H9 (cell line): ENCODE measurements around the gene MAP4K1. TPM values are rescaled to one million over a fixed set of nuclear protein-coding genes. Genes with fewer than 3 reads are reported as not detected.

Experiments used
- DNase-seq: peaks from one replicate; pipeline ENCODE4 v3.0.0-alpha.2; 2017
- H2AFZ ChIP-seq: one replicate; pipeline ENCODE4 v1.6.1; 2013; ENCODE audit warnings: mild to moderate bottlenecking, low read length, control low read depth, moderate library complexity
- H2AK5ac ChIP-seq: 2 replicates; pipeline ENCODE4 v1.6.1; 2013; ENCODE audit warnings: low read length, control low read depth, mixed read lengths; ENCODE audit not compliant: insufficient read length
- H2BK120ac ChIP-seq: one replicate; pipeline ENCODE4 v1.6.1; 2013; ENCODE audit warnings: low read depth, mild to moderate bottlenecking, low read length, control low read depth, inconsistent platforms; ENCODE audit not compliant: poor library complexity, severe bottlenecking
- H2BK12ac ChIP-seq: 2 replicates; pipeline ENCODE4 v1.6.1; 2013; ENCODE audit warnings: low read length, control low read depth, mixed read lengths, low read depth; ENCODE audit not compliant: insufficient read length
- H2BK15ac ChIP-seq: 2 replicates; pipeline ENCODE4 v1.6.1; 2013; ENCODE audit warnings: low read depth, low read length, control low read depth
- H2BK20ac ChIP-seq: one replicate; pipeline ENCODE4 v1.6.1; 2013; ENCODE audit warnings: low read depth, mild to moderate bottlenecking, low read length, control low read depth, inconsistent platforms; ENCODE audit not compliant: poor library complexity, severe bottlenecking
- H2BK5ac ChIP-seq: 2 replicates; pipeline ENCODE4 v1.6.1; 2013; ENCODE audit warnings: low read length, control low read depth, mixed read lengths; ENCODE audit not compliant: insufficient read length
- H3K14ac ChIP-seq: 2 replicates; pipeline ENCODE4 v1.6.1; 2013; ENCODE audit warnings: low read length, control low read depth; ENCODE audit not compliant: insufficient read depth
- H3K18ac ChIP-seq: 2 replicates; pipeline ENCODE4 v1.6.1; 2013; ENCODE audit warnings: low read depth, mild to moderate bottlenecking, mixed read lengths, low read length, control low read depth; ENCODE audit not compliant: insufficient read length
- H3K23ac ChIP-seq: 2 replicates; pipeline ENCODE4 v1.6.1; 2013; ENCODE audit warnings: low read length, control low read depth, mixed read lengths, low read depth; ENCODE audit not compliant: insufficient read length
- H3K23me2 ChIP-seq: 2 replicates; pipeline ENCODE4 v1.6.1; 2013; ENCODE audit warnings: low read depth, mild to moderate bottlenecking, mixed read lengths, low read length, control low read depth; ENCODE audit not compliant: insufficient read length, poor library complexity, severe bottlenecking
- H3K27ac ChIP-seq: 2 replicates; pipeline ENCODE4 v1.5.1; 2013; ENCODE audit warnings: low read length, control low read depth, mixed read lengths, low read depth; ENCODE audit not compliant: insufficient read length
- H3K27me3 ChIP-seq: 2 replicates; pipeline ENCODE4 v1.6.1; 2013; ENCODE audit warnings: low read length, control low read depth, inconsistent platforms; ENCODE audit not compliant: insufficient read depth
- H3K4ac ChIP-seq: 2 replicates; pipeline ENCODE4 v1.6.1; 2013; ENCODE audit warnings: low read depth, mild to moderate bottlenecking, control low read depth, inconsistent platforms, low read length, moderate library complexity
- H3K4me1 ChIP-seq: 2 replicates; pipeline ENCODE4 v1.6.1; 2013; ENCODE audit warnings: low read length, control low read depth, inconsistent platforms; ENCODE audit not compliant: insufficient read depth
- H3K4me2 ChIP-seq: 2 replicates; pipeline ENCODE4 v1.6.1; 2013; ENCODE audit warnings: low read length, control low read depth, mixed read lengths; ENCODE audit not compliant: insufficient read length, insufficient read depth
- H3K56ac ChIP-seq: 2 replicates; pipeline ENCODE4 v1.6.1; 2013; ENCODE audit warnings: low read depth, mild to moderate bottlenecking, mixed read lengths, low read length, control low read depth; ENCODE audit not compliant: insufficient read length
- H3K79me1 ChIP-seq: 2 replicates; pipeline ENCODE4 v1.6.1; 2013; ENCODE audit warnings: low read depth, mild to moderate bottlenecking, moderate library complexity, low read length, control low read depth, inconsistent platforms; ENCODE audit not compliant: insufficient read depth, poor library complexity, severe bottlenecking
- H3K79me2 ChIP-seq: 2 replicates; pipeline ENCODE4 v1.6.1; 2013; ENCODE audit warnings: low read length, control low read depth, inconsistent platforms; ENCODE audit not compliant: insufficient read depth
- H3K9ac ChIP-seq: 2 replicates; pipeline ENCODE4 v1.6.1; 2013; ENCODE audit warnings: low read length, control low read depth, mixed read lengths; ENCODE audit not compliant: insufficient read length; ENCODE audit errors: extremely low read depth
- H3K9me3 ChIP-seq: one replicate; pipeline ENCODE4 v1.6.1; 2013; ENCODE audit warnings: low read depth, low read length, inconsistent platforms; ENCODE audit not compliant: control insufficient read depth
- H3T11ph ChIP-seq: one replicate; pipeline ENCODE4 v1.6.1; 2013; ENCODE audit warnings: mild to moderate bottlenecking, low read length, control low read depth, inconsistent platforms
- H4K20me1 ChIP-seq: one replicate; pipeline ENCODE4 v1.6.1; 2013; ENCODE audit not compliant: control insufficient read depth, insufficient read length, insufficient read depth
- H4K5ac ChIP-seq: 2 replicates; pipeline ENCODE4 v1.6.1; 2013; ENCODE audit warnings: low read depth, mild to moderate bottlenecking, mixed read lengths, low read length, control low read depth; ENCODE audit not compliant: insufficient read length
- H4K8ac ChIP-seq: replicated peaks from 2 replicates; pipeline ENCODE4 v1.6.1; 2013; ENCODE audit warnings: low read length, control low read depth, mixed read lengths, low read depth; ENCODE audit not compliant: insufficient read length
- H4K91ac ChIP-seq: 2 replicates; pipeline ENCODE4 v1.6.1; 2013; ENCODE audit warnings: low read depth, mild to moderate bottlenecking, moderate library complexity, mixed read lengths, low read length, control low read depth; ENCODE audit not compliant: insufficient read length
- H3K27ac Mint-ChIP-seq, 3 experiments: 2 replicates in 2 of 3; 3 replicates in 1 of 3; pipeline ENCODE4 v1.8.0; 2020 to 2021; ENCODE audit warnings: mixed read lengths in 3 of 3, mild to moderate bottlenecking in 1 of 3, moderate library complexity in 1 of 3
- H3K27me3 Mint-ChIP-seq: 2 replicates; pipeline ENCODE4 v1.8.0; 2021; ENCODE audit warnings: low read depth, mild to moderate bottlenecking, moderate library complexity, mixed read lengths
- H3K36me3 Mint-ChIP-seq, 3 experiments: 2 replicates in 2 of 3; 3 replicates in 1 of 3; pipeline ENCODE4 v1.8.0; 2020 to 2021; ENCODE audit warnings: low read depth in 3 of 3, mixed read lengths in 3 of 3; ENCODE audit not compliant: insufficient read depth in 1 of 3
- H3K4me1 Mint-ChIP-seq, 2 experiments: 2 replicates each; pipeline ENCODE4 v1.8.0; 2020; ENCODE audit warnings: mixed read lengths in 2 of 2
- H3K4me3 Mint-ChIP-seq, 2 experiments: 2 replicates in 1 of 2; 3 replicates in 1 of 2; pipeline ENCODE4 v1.8.0; 2020 to 2021; ENCODE audit warnings: mild to moderate bottlenecking in 2 of 2, mixed read lengths in 2 of 2, moderate library complexity in 1 of 2
- H3K9me3 Mint-ChIP-seq, 2 experiments: 2 replicates in 1 of 2; 3 replicates in 1 of 2; pipeline ENCODE4 v1.8.0; 2020; ENCODE audit warnings: mild to moderate bottlenecking in 2 of 2, mixed read lengths in 2 of 2, moderate library complexity in 1 of 2
- CTCF ChIP-seq: fragments of 200-600 bp; sonication (generic); conservative IDR thresholded peaks from 3 replicates; pipeline ENCODE4 v1.8.0; 2021; ENCODE audit warnings: antibody characterized with exemption, mild to moderate bottlenecking
- WGBS: extraction: QIAGEN DNeasy Blood & Tissue Kit; methylation state at CpG from one replicate; pipeline ENCODE4 v1.1.7; 2013; ENCODE audit warnings: missing lambda C conversion rate, low lambda C conversion rate, mixed read lengths; ENCODE audit not compliant: insufficient read length; ENCODE audit errors: extremely low coverage; 5-methylcytosine and 5-hydroxymethylcytosine counted together
- total RNA-seq: library from RNA; stranded (reverse); gene quantifications from 2 replicates; pipeline ENCODE4 v1.2.1, GENCODE V29; 2021

Gene MAP4K1
- total RNA-seq, 1 experiment from 2014 or later, result 31.1 TPM

DNA sequence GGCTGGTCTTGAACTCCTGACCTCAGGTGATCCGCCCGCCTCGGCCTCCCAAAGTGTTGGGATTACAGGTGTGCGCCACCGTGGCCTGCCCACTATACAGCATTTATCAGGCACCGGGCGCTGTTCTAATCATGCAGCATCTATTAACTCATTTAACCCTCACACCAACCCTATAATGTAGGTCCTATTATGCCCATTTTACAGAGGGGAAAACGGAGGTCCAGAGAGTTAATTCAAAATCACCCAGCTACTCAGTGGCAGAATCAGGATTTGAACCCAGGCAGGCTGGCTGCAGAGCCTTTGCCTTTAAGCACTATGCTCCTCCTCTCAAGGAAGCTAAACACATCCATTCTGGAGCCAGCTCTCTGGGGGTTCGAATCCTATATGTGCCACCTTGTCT is 54.3 kb downstream of the MAP4K1 start:
- Histone ChIP-seq H3K79me2 (no peaks in the 10 kb centered on the region), H3K4me1 (no peaks in the 10 kb centered on the region), H3K9me3 (no peaks in the 10 kb centered on the region), H2AFZ (no peak overlapping the region), H2BK120ac (no peak overlapping the region), H2BK20ac (no peak overlapping the region), H3K4me2 (no peak overlapping the region), H4K20me1 (peaks cover 2% of the 10 kb centered on the region), H3T11ph (no peak overlapping the region), H3K9ac (no peak overlapping the region), H3K27me3 (no peaks in the 10 kb centered on the region), H3K23ac (no peak overlapping the region), H3K56ac (no peak overlapping the region), H4K5ac (no peak overlapping the region), H2BK15ac (no peak overlapping the region), H3K18ac (no peak overlapping the region), H3K79me1 (no peaks in the 10 kb centered on the region), H3K14ac (no peak overlapping the region), H4K8ac (no peak overlapping the region), H3K27ac (no peak overlapping the region), H4K91ac (no peak overlapping the region), H3K23me2 (no peaks in the 10 kb centered on the region), H2AK5ac (no peak overlapping the region), H3K4ac (no peak overlapping the region), H2BK5ac (no peak overlapping the region), H2BK12ac (no peak overlapping the region)
- H3K36me3 Mint-ChIP-seq, result peaks cover 21 to 33% (median 23%) of the 10 kb centered on the region in 3 experiments
- no peak overlapping the region for H3K27ac Mint-ChIP-seq
- no peak for DNase-seq
- H3K9me3 Mint-ChIP-seq, result no peaks in the 10 kb centered on the region
- H3K27me3 Mint-ChIP-seq, result peaks cover 2% of the 10 kb centered on the region; the same call in 1 of the 2 replicates
- H3K4me1 Mint-ChIP-seq, result no peaks in the 10 kb centered on the region
- no peak for TF ChIP-seq CTCF
- WGBS, result no CpG with 5 or more reads among the region's 9 CpGs
- no peak overlapping the region for H3K4me3 Mint-ChIP-seq
